ENCODE data around the gene ALS2CL.
A peak's percentile ranks its signal among the peaks of the same experiment; 100 is the strongest.
"Not testable (repeated sequence)": the region's sequence is repeated elsewhere in the genome, so short reads cannot be mapped to it uniquely, and the experiment has no call there.

Gene ALS2CL

DNA sequence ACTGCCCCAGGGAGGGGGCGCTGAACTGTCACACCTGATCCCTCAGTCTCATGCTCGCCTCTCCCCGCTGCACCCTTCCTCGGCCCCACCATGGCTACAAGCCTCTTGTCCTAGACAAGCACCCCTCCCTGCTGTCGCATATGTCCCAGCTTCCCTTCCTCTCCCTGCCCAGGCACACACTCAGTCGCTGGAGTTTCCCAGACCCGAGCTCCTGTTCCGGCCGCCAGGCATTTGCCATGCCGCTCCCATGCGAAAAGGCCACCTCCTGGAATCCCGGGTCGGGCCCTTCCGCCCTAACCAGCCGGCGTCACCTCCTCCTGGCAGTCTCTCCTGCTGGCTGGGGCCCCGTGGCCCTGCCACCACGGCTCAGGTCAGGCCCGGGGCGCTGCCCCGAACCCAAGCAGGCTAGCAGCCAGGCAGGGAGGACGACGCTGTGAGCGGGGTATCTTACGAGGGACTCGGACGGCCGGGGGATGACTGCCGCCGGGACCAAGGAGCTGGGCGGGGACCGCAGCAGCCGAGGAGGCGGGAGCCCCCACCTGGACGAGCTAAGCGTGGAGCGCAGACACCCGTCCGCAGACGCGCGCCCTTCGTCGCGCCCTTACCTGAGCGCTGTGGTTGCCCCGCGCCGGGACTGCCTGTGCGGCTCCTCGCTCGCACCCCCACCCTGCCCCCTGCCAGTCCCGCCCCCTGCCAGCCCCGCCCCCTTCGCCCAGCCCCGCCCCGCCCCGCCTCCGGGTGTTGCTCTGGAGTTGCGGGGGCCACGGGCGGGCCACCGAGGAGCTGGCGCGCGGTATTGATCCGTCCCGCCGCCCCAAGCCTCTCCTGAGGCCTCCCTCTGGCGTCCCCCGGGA is at the start of gene ALS2CL:
ALS2CL (minus strand) TSS at position 642 of the 854 bp plus-strand sequence. CDS start 4,239 bp downstream, outside the sequence.
- DNase-seq (ENCODE audit: low read depth) = no peak

DNA sequence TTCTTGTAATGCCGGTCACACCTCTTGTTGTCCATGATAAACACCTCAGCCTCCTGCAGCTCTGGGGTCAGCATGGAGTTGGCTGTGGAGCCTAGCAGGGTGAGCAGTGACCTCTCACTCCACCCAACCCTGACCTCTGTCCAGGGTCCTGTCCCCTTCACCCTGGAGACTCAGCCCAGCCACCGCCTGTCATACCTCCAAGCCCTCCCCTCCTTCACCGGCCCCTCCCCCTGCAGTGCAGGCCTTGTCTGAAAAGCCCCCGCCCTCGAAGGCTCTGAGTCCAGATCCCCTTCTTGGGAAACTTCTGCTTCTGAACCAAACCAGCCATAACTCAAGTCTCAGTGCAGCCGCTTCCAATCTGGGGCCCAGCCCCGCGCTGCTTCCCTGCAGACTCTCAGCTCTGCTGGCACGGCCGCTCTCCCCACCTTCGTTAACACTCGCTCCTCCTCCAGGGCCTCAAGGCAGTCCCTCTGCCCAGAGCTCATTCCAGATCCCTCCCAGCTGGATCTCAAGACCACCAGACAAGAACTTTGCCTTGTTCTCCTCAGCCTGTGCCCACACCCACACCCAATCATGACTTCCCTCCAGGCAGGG is 49.6 kb upstream of the ALS2CL start:
- no peak for DNase-seq (ENCODE audit: low read depth)

DNA sequence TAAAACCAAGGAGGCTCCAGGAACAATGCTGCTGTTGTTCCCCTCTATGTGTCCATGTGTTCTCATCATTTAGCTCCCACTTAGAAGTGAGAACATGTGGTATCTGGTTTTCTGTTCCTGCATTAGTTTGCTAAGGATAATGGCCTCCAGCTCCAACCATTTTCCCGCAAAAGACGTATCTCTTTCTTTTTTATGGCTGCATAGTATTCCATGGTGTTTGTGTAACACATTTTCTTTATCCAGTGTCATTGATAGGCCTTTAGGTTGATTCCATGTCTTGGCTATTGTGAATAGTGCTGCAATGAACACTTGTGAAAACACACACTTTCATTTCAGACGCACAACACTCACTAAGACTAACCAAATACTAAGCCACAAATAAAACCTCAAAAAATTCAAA is 46.1 kb upstream of the ALS2CL start:
- not testable (repeated sequence) for DNase-seq (ENCODE audit: low read depth)

DNA sequence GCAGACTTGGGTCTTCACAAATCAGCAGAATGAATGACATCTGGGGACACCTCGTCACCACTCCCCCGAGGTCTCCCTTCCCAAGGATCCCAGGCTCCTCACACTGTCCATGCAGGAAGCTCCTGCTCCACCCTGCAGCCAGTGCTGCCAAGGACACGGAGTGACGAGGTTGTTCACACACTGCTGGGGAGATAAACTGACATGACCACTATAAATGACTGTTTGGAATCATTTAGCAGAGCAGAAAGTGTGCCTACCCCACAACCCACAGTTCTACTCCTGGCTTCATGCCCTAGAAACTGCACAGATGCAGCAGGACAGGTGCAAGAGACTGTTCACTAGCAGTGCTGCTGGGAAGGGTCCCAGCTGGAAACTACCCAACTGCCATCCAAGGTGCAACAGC is 43.9 kb upstream of the ALS2CL start:
- no peak for DNase-seq (ENCODE audit: low read depth)

GRCh38 chr3:46736006-46736872 is 42.8 kb upstream of the ALS2CL start:
- no peak for DNase-seq (ENCODE audit: low read depth)

GRCh38 chr3:46734773-46735172 is 41.3 kb upstream of the ALS2CL start:
- no peak for DNase-seq (ENCODE audit: low read depth)

GRCh38 chr3:46733026-46733800 is 39.7 kb upstream of the ALS2CL start:
- no peak for DNase-seq (ENCODE audit: low read depth)

GRCh38 chr3:46731795-46732194 is 38.3 kb upstream of the ALS2CL start:
- no peak for DNase-seq (ENCODE audit: low read depth)

- no peak for DNase-seq (ENCODE audit: low read depth)
These were observed 37.3 kb upstream of the ALS2CL start for GRCh38 chr3:46730819-46731218.

- no peak for DNase-seq (ENCODE audit: low read depth)
These were observed 35.6 kb upstream of the ALS2CL start for GRCh38 chr3:46729038-46729437.

DNA sequence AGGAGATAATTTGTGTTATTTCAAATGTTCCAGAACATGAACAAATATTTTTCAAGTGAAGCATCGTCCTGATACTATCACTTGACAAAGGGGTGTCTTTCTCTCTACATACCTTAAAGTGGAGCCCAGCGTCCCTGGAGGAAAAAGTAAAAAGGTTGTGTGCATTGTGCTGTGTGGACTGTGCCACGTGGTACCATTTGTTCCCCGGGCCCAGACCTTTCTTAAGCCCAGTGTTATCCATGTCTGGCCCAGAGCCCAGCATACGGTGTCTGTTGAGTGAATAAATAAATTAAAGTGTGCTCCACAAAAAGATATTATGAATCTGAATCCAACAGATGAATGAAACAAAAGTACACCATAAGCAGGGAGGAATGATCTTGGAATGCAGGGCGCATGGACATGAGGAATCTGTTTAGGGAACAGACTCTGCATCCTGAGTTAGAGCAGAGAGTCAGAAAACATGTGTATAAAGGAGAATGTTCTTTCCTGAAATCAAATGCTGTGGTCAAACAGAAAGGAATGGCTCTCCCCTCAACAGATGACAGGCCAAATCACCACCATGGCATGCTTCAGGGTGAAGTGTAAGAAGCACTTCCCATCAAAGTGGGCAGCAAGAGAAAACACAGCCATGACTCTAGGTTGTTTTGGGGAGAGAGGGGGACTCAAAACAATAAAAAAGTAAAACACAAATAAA is 32.3 kb upstream of the ALS2CL start:
- peak; percentile 18 for DNase-seq (ENCODE audit: low read depth)

DNA sequence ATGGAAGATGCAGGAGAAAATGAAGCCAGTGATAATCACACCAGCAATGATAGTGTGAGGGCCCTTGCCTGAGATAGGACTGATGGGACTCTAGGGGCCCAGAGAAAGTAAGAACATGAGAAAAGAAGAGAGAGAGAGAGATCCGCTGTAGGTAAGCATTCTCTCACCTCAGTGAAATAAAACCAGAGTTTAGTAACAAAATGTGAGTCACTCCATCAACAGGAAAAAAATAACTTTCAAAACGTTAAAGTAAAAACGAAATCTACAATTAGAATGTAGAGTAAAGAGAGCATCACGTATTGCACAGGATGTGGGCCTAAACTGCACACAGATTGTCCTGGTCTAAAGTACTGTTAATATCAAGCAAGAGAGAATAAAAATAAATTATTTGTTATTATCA is 30.9 kb upstream of the ALS2CL start:
- DNase-seq (ENCODE audit: low read depth) = no peak

- DNase-seq (ENCODE audit: low read depth) = no peak
These were observed 29.0 kb upstream of the ALS2CL start for GRCh38 chr3:46722443-46722842.

DNA sequence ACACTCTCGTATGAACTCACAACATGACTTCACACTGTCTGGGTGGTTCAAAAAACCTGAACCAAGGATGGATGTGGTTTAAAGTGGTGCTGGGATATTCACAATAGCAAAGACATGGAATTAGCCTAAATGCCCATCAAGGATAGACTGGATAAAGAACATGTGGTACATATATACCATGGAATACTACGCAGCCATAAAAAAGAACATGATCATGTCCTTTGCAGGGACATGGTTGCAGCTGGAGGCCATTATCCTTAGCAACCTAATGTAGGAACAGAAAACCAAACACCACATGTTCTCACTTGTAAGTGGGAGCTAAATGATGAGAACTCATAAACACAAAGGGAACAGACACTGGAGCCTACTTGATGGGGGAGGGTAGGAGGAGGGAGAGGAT is 27.5 kb upstream of the ALS2CL start:
- no peak for DNase-seq (ENCODE audit: low read depth)

- no peak for DNase-seq (ENCODE audit: low read depth)
These were observed 26.3 kb upstream of the ALS2CL start for GRCh38 chr3:46719735-46720271.

GRCh38 chr3:46719044-46719565 is 25.6 kb upstream of the ALS2CL start:
- no peak for DNase-seq (ENCODE audit: low read depth)

DNA sequence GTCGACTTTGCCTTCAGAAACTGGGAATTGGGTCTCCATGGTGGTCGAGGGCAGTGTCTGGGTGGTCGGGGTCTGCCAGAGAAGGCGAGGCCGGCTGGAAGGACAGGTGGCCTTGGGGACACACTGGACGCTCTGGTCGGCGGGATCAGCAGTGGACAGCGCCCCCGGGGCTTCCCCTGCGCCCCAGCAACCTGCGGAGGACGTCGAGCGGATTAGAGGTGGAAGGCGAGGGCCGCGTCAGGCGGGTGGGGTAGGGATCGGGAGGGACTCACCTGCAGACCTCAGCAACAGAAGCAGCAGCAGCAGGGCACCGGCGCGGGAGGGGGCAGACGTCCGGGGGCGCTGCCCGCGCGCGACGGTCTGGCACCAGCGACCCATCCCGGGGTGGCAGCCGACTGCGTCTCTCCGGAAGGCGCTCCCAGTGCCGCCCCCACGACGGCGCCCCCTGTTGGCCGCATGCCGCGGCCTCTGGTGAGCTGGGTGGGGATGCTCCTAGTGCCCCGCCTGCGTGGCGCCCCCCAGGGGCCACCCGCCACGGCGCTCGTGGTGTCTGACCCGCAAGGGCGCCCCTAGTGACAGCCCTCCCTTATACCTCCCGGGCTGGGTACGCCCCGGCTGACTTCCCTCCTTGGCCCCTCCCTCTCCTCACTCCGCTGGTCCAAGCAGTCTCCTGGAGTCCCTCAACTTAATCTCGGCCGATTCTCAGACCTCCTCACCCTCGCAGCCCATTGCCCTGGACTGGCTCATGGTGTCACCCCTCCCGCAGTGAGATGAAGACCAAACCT is 24.2 kb upstream of the ALS2CL start, which contains the start of gene PRSS50:
PRSS50 (minus strand) TSS at position 423 of the 785 bp plus-strand sequence; CDS start at position 378, 45 bp downstream.
- DNase-seq (ENCODE audit: low read depth) = no peak

GRCh38 chr3:46716461-46717441 is 23.3 kb upstream of the ALS2CL start:
- DNase-seq (ENCODE audit: low read depth) = no peak

Measured in fibroblast of the conjunctiva (primary cell).